Stimulated activated CD4-positive, alpha-beta T cell treated with anti-CD3 and anti-CD28 coated beads, Interleukin-2, amount 100 ng/mL, for 4 hours (primary cell): ENCODE results near the gene IKZF2.

Experiments used
- DNase-seq: peaks from one replicate; pipeline ENCODE4 v3.0.0-alpha.2; 2020; ENCODE audit warnings: low read depth

Gene IKZF2

GRCh38 chr2:213101109-213101508 is 50.3 kb downstream of the IKZF2 start:
- no peak for DNase-seq

- no peak for DNase-seq
Measured at GRCh38 chr2:213098612-213099011, 52.8 kb downstream of the IKZF2 start.

GRCh38 chr2:213091765-213092164 is 59.6 kb downstream of the IKZF2 start:
- no peak for DNase-seq

- no peak for DNase-seq
Measured at GRCh38 chr2:213090772-213091171, 60.6 kb downstream of the IKZF2 start.

- no peak for DNase-seq
Measured at GRCh38 chr2:213089438-213089837, 62.0 kb downstream of the IKZF2 start.

GRCh38 chr2:213087040-213087439 is 64.4 kb downstream of the IKZF2 start:
- no peak for DNase-seq

GRCh38 chr2:213086571-213086970 is 64.8 kb downstream of the IKZF2 start:
- no peak for DNase-seq

- no peak for DNase-seq
Measured at GRCh38 chr2:213086050-213086449, 65.4 kb downstream of the IKZF2 start.

GRCh38 chr2:213085538-213085937 is 65.9 kb downstream of the IKZF2 start:
- DNase-seq = no peak

- DNase-seq = no peak
Measured at GRCh38 chr2:213084261-213084660, 67.2 kb downstream of the IKZF2 start.

GRCh38 chr2:213080969-213081617 is 70.3 kb downstream of the IKZF2 start:
- DNase-seq = no peak

- DNase-seq = no peak
Measured at GRCh38 chr2:213079756-213080155, 71.7 kb downstream of the IKZF2 start.

- no peak for DNase-seq
Measured at GRCh38 chr2:213078686-213079085, 72.7 kb downstream of the IKZF2 start.

- DNase-seq = no peak
Measured at GRCh38 chr2:213069531-213069930, 81.9 kb downstream of the IKZF2 start.

- DNase-seq = no peak
Measured at GRCh38 chr2:213068676-213069359, 82.6 kb downstream of the IKZF2 start.

- DNase-seq = no peak
Measured at GRCh38 chr2:213067888-213068287, 83.5 kb downstream of the IKZF2 start.

- DNase-seq = no peak
Measured at GRCh38 chr2:213066443-213066743, 85.0 kb downstream of the IKZF2 start.

- no peak for DNase-seq
Measured at GRCh38 chr2:213065583-213066442, 85.6 kb downstream of the IKZF2 start.

GRCh38 chr2:213064099-213064498 is 87.3 kb downstream of the IKZF2 start:
- no peak for DNase-seq

GRCh38 chr2:213057977-213058376 is 93.4 kb downstream of the IKZF2 start:
- no peak for DNase-seq

- DNase-seq = no peak
Measured at GRCh38 chr2:213046431-213046830, 105.0 kb downstream of the IKZF2 start.

GRCh38 chr2:213043566-213043965 is 107.8 kb downstream of the IKZF2 start:
- DNase-seq = no peak

- DNase-seq = no peak
Measured at GRCh38 chr2:213042262-213042661, 109.2 kb downstream of the IKZF2 start.
